ENCODE data around the gene BCAP31.
"Not testable (repeated sequence)": the region's sequence is repeated elsewhere in the genome, so short reads cannot be mapped to it uniquely, and the experiment has no call there.

The BCAP31 gene

GRCh38 chrX:153734871-153735270 is 10.7 kb upstream of the BCAP31 start:
- no peak for DNase-seq (ENCODE audit: low read depth)

DNA sequence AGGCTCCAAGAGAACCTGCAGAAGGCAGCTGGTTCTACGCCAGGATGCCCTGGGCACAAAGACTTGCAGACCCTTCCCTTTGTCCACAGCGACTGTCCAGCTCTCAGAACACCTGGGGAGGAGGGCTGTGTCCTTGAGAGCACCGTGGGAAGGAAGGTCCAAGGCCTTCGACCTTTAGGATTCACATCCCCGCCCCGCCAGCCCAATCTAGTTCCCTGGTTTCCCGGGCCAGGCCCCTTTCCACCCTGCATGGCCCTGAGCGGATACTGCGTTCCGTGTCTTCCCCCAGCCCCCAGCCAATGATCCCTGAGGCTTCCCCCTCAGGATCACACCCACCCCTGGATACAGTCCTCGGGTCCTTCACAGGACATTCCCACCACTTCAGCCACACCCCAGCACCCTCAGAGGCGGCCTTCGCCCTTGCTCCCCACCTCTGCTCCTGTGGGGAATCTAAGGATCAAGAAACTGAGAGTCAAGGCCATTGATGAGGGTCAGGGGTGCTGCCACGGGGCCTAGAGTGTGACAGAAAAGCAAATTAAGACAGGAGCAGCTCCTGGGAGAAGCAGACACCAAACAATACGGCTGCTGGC is 9.6 kb upstream of the BCAP31 start:
- DNase-seq (ENCODE audit: low read depth) = no peak

GRCh38 chrX:153732401-153732800 is 8.2 kb upstream of the BCAP31 start:
- DNase-seq (ENCODE audit: low read depth) = no peak

GRCh38 chrX:153731845-153732215 is 7.6 kb upstream of the BCAP31 start:
- DNase-seq (ENCODE audit: low read depth) = no peak

- DNase-seq (ENCODE audit: low read depth) = no peak
These were observed 7.1 kb upstream of the BCAP31 start for GRCh38 chrX:153731117-153731844.

DNA sequence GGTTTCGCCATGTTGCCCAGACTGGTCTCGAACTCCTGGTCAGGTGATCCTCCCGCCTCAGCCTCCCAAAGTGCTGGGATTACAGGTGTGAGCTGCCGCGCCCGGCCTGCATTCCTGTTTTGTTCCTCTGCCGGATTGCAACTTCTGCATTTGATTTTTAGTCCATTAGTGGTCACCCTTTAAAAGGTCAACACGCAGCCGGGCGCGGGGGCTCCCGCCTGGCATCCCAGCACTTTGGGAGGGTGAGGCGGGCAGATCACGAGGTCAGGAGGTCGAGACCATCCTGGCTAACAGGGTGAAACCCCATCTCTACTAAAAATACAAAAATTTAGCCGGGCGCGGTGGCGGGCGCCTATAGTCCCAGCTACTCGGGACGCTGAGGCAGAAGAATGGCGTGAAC is 5.9 kb upstream of the BCAP31 start:
- DNase-seq (ENCODE audit: low read depth) = not testable (repeated sequence)

DNA sequence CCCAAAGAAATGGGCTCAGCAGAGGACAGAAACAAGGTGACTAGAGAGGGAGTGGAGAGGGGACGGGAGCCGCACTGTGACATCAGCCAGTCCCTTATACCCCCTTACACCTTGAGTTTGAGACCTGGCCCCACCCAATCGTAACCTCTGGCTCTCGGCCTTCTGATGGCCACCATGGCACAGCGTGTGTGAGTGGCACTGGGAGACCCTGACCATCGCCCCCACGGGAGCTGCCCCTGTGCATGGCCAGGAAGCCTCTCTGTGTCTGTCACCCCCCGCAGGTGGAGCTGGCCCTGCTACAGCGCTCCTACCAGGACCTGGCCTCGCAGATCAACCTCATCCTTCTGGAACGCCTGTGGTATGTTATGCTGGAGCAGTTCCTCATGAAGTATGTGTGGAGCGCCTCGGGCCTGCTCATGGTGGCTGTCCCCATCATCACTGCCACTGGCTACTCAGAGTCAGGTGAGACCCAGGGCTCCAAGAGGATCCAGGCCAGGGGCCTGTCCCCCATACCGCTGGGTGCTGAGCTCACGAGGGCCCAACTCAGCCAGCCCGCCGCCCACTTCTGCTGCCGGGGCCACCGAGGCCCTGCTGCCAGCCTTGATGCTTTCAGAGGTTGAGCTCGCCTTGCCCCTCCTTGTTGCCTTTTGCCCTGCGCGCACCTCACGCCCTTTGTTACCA is 4.9 kb upstream of the BCAP31 start:
- DNase-seq (ENCODE audit: low read depth) = no peak

DNA sequence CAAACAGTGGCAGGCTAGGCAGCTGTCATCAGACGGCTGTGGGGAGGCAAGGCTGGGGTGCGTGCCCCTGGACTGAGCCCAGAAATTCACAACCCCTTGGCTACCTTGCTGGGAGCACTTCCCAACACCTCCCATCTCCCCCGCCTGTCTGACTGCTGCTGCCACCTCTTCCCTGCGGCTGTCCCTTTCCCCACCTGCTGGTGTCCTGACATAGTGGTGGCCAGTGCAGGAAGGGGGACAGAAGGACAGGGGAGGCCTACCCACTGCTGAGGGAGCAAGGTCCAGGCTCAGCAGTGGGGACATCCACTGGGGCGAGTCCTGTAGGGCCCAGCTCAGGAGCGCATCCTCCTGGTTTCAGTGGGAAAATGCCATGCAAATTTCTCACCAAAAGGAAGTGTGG is 3.9 kb upstream of the BCAP31 start:
- DNase-seq (ENCODE audit: low read depth) = no peak

DNA sequence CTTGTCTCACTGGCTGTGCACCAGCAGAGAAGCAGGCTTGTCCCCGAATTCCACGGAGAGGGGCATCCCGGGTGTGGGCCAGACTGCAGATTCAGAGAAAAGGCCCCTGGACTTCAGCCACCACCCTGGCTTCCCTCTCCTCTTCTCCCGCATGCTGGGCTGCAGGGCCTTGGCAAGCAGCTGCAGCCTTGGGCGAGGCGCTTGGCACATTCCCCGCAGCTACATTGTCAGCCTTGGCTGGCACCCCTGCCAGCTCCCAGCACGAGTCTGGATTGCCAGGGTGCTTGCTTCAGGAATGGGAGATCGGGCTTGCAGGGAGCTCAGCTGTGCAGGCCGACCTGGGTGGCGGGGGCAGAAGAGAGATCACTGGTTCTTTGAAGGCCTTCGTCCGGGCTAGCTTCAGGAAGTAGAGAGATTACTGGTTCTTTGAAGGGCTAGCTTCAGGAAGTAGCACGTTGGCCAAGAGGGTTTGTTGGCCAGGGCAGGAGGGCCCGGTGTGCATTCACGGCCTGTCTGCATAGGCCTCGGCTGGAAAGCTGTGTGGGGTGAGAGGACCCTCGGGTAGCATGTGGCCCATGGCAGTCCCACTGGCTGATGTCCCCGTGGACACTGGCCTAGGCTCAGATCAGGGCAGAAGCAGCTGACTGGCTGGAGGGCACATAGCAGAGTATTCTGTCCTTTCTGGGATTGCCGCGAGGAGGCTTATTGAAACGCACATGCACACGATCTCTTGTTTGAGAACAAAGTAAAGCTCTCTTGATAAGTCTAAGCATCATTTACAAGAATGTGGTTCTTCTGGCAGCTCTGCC is 3.1 kb upstream of the BCAP31 start:
- no peak for DNase-seq (ENCODE audit: low read depth)

GRCh38 chrX:153726286-153727122 is 2.3 kb upstream of the BCAP31 start:
- DNase-seq (ENCODE audit: low read depth) = no peak

- DNase-seq (ENCODE audit: low read depth) = no peak
These were observed 1.7 kb upstream of the BCAP31 start for GRCh38 chrX:153725832-153726285.

- no peak for DNase-seq (ENCODE audit: low read depth)
These were observed 1.0 kb upstream of the BCAP31 start for GRCh38 chrX:153725039-153725831.

DNA sequence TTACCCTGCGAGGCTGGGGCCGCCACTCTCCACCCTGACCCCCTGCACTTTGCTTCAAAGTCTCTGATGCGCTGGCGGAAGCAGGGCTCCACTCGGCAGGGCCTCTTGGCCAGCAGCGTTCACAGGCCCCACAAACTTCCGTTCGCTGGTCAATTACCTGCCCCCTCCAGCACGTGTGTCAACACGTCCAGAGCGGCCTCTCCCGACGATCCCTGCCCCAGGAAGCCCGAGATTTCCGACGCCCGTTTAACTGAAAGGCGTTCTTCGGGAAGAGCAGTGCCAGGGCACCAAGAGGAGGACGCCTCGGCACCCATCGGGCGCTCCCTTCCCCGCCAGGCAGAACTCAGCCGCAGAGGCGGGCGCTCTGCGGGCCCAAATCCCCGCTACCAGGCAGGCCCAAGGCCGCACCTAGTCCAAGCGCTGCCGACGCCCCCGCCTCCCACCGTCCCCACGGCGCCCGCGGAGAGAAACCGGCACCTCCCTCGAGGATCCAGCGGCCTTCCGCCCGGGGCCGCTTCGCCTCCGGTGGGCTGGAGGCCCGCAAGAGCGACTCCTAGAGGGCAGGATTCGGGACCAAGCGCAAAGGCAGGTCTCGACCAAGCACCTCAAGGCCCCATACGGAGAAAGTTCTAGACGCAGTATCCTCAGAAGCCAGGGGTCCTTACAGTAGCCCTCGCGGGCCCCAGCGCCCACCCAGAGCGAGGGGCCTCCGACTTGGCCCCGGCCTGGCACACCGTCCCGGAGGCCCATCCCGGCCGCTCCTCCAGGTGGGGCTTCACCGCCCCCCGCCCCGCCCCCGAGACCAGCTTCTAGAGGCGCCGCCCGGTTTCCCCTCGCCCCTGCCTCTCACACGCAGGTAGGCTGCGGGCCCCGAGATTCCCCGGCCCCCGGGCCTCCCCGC is 586 bp downstream of the BCAP31 start:
- DNase-seq (ENCODE audit: low read depth) = peak; percentile 21

DNA sequence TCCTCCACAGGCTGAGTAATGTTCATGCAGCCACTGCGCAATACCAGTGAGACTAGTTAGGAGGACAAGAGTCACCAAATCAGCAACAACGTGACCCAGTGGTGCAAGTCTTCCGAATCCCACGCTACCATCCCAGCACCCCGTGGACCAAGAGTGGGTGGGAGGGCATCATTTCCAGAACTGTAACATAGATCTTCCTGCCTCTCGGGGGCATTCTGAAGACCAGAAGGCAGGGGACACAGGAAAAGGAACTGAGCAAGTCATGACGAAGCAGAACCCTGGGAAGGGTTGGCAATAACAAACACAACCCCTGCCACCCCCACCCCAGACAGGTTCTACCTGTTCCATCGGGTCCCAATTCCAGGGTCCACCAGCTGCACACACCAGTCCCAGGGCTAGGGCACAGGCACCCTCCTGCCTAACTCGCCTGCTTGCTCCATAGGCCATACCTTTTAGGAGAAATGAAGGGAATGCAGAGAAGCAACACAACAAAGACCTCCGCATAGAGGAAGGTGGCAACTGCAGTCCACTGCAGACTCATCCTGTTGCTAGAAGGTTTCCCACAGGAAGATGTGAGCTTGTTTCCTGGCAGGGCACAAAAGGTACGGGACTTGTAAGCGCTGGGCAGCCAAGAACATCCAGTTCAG is 1.4 kb downstream of the BCAP31 start:
- no peak for DNase-seq (ENCODE audit: low read depth)

DNA sequence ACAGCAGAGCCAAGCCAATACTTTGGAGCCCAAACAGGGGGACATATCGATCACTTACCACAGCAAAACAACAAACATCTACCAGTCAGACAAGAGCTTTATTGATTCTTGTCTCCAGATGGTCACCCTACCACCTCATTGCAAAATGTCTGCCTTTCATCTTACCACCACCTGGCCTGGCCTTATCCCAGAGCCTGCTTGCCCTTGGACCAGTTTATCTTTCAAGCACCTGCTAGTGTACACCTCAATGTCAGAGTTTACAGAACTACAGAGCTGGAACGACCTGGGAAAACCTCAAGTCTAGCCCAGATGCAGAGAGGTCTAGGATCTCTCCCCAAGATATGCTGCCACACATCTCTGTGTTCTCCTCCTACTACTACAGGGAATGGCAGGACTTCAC is 4.5 kb downstream of the BCAP31 start:
- no peak for DNase-seq (ENCODE audit: low read depth)

DNA sequence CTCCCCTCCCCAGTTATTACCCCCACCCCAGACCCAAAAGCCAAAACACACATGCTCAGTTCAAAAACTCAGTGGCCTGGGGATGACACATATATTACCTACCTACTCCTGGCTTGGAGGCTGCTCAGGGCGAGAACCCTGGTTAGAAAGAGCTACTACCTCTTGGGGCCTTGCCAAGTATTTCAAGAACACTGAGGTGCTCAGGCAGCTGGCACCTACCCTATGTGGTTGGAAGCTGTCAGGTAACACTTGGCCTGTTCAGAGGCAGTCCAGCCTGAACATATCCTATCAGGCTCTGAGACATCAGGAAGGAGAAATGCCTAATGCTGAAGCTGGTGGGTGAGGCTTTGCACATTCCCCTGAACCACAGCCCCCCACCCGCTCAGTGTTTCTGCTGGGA is 4.9 kb downstream of the BCAP31 start:
- no peak for DNase-seq (ENCODE audit: low read depth)

GRCh38 chrX:153717445-153717844 is 6.7 kb downstream of the BCAP31 start:
- DNase-seq (ENCODE audit: low read depth) = no peak

DNA sequence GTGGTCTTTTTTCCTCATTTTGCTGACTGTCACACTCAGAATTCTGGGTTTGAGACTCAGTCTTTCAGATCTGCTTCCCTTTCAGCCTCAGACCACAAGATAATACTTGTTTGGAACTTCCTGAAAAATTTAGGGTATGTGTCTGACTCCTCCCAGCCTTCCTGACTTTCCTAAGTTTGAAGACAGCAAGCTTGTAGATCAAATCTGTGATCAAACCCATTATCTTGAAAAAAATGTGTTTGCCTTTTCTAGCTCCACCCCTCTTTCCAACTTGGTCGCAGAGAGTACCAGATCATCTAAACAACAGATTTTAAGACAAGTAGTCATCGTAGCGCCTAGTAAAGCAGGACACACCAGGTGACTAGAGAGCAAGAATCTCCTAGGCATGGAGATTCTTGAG is 9.9 kb downstream of the BCAP31 start:
- no peak for DNase-seq (ENCODE audit: low read depth)

All from stimulated activated CD8-positive, alpha-beta memory T cell treated with anti-CD3 and anti-CD28 coated beads, Interleukin-12 subunit alpha, Interleukin-12 subunit beta, amount 100 ng/mL, for 4 hours (primary cell).